Neuron (in vitro differentiated cells): Measurements from ENCODE around the gene PXT1.
"Not testable (repeated sequence)": the region's sequence is repeated elsewhere in the genome, so short reads cannot be mapped to it uniquely, and the experiment has no call there.

Source experiments
- H2AFZ ChIP-seq: one replicate; pipeline ENCODE4 v1.6.1; 2013; ENCODE audit warnings: low read depth, mild to moderate bottlenecking, inconsistent platforms, low read length, moderate library complexity
- H3K27me3 ChIP-seq: one replicate; pipeline ENCODE4 v1.6.1; 2013; ENCODE audit warnings: low read length; ENCODE audit not compliant: insufficient read depth
- H3K36me3 ChIP-seq: one replicate; pipeline ENCODE4 v1.6.1; 2013; ENCODE audit warnings: low read length; ENCODE audit not compliant: insufficient read depth
- H3K4me1 ChIP-seq: one replicate; pipeline ENCODE4 v1.6.1; 2013; ENCODE audit warnings: low read length; ENCODE audit not compliant: insufficient read depth
- H3K4me3 ChIP-seq: 2 replicates; pipeline ENCODE4 v1.5.1; 2013; ENCODE audit warnings: mild to moderate bottlenecking, low read length, moderate library complexity
- H3K9me3 ChIP-seq: one replicate; pipeline ENCODE4 v1.6.1; 2013; ENCODE audit warnings: low read length

PXT1 gene

GRCh38 chr6:36464233-36464632 is 21.6 kb upstream of the PXT1 start:
- H3K4me3 ChIP-seq, result no peak overlapping the region
- no peaks in the 10 kb centered on the region for H3K36me3 ChIP-seq
- no peaks in the 10 kb centered on the region for H3K4me1 ChIP-seq
- no peaks in the 10 kb centered on the region for H3K27me3 ChIP-seq
- no peak overlapping the region for H2AFZ ChIP-seq
- H3K9me3 ChIP-seq, result peaks cover 3% of the 10 kb centered on the region

- no peaks in the 10 kb centered on the region for H3K36me3 ChIP-seq
- H3K4me3 ChIP-seq, result no peak overlapping the region
- no peak overlapping the region for H2AFZ ChIP-seq
- no peaks in the 10 kb centered on the region for H3K4me1 ChIP-seq
- H3K9me3 ChIP-seq, result peaks cover 3% of the 10 kb centered on the region
- no peaks in the 10 kb centered on the region for H3K27me3 ChIP-seq
Observed at GRCh38 chr6:36463676-36464075, 21.0 kb upstream of the PXT1 start.

- no peaks in the 10 kb centered on the region for H3K4me1 ChIP-seq
- H3K4me3 ChIP-seq, result no peak overlapping the region
- no peaks in the 10 kb centered on the region for H3K27me3 ChIP-seq
- no peaks in the 10 kb centered on the region for H3K36me3 ChIP-seq
- H3K9me3 ChIP-seq, result peaks cover 3% of the 10 kb centered on the region
- H2AFZ ChIP-seq, result no peak overlapping the region
Observed at GRCh38 chr6:36461646-36462045, 19.0 kb upstream of the PXT1 start.

- Histone ChIP-seq H3K36me3 (no peaks in the 10 kb centered on the region), H3K4me3 (no peak overlapping the region), H2AFZ (no peak overlapping the region), H3K27me3 (no peaks in the 10 kb centered on the region), H3K9me3 (peaks cover 3% of the 10 kb centered on the region), H3K4me1 (no peaks in the 10 kb centered on the region)
Observed at GRCh38 chr6:36460916-36461315, 18.3 kb upstream of the PXT1 start.

- Histone ChIP-seq H3K4me3 (no peak overlapping the region), H3K27me3 (no peaks in the 10 kb centered on the region), H3K4me1 (no peaks in the 10 kb centered on the region), H3K36me3 (no peaks in the 10 kb centered on the region), H2AFZ (no peak overlapping the region), H3K9me3 (peaks cover 3% of the 10 kb centered on the region)
Observed at GRCh38 chr6:36459501-36459900, 16.8 kb upstream of the PXT1 start.

- Histone ChIP-seq H3K36me3 (no peaks in the 10 kb centered on the region), H3K4me1 (no peaks in the 10 kb centered on the region), H2AFZ (no peak overlapping the region), H3K9me3 (no peaks in the 10 kb centered on the region), H3K27me3 (no peaks in the 10 kb centered on the region), H3K4me3 (no peak overlapping the region)
Observed at GRCh38 chr6:36455486-36456027, 12.9 kb upstream of the PXT1 start.

- not testable (repeated sequence) for H2AFZ ChIP-seq, H3K9me3 ChIP-seq, H3K4me3 ChIP-seq, H3K36me3 ChIP-seq, H3K4me1 ChIP-seq, H3K27me3 ChIP-seq
Observed at GRCh38 chr6:36452897-36453296, 10.2 kb upstream of the PXT1 start.

- H3K9me3 ChIP-seq, H2AFZ ChIP-seq, H3K36me3 ChIP-seq, H3K4me1 ChIP-seq, H3K4me3 ChIP-seq, H3K27me3 ChIP-seq: not testable (repeated sequence)
Observed at GRCh38 chr6:36449173-36449572, 6.5 kb upstream of the PXT1 start.

- Histone ChIP-seq H3K4me1 (peaks cover 24% of the 10 kb centered on the region), H3K27me3 (no peaks in the 10 kb centered on the region), H3K36me3 (no peaks in the 10 kb centered on the region), H2AFZ (no peak overlapping the region), H3K9me3 (peaks cover 8% of the 10 kb centered on the region), H3K4me3 (no peak overlapping the region)
Observed at GRCh38 chr6:36445621-36446020, 3.0 kb upstream of the PXT1 start.

- Histone ChIP-seq H3K4me1 (peaks cover 24% of the 10 kb centered on the region), H3K27me3 (no peaks in the 10 kb centered on the region), H2AFZ (no peak overlapping the region), H3K9me3 (peaks cover 6% of the 10 kb centered on the region), H3K36me3 (no peaks in the 10 kb centered on the region), H3K4me3 (peak overlapping the region; percentile 83)
Observed at GRCh38 chr6:36444470-36444869, 1.8 kb upstream of the PXT1 start.

- Histone ChIP-seq H3K9me3 (peaks cover 2% of the 10 kb centered on the region), H3K36me3 (no peaks in the 10 kb centered on the region), H2AFZ (peak overlapping the region; percentile 78), H3K27me3 (no peaks in the 10 kb centered on the region), H3K4me3 (peak overlapping the region; percentile 83), H3K4me1 (peaks cover 24% of the 10 kb centered on the region)
Observed at GRCh38 chr6:36443471-36444428, 1.1 kb upstream of the PXT1 start.

GRCh38 chr6:36442103-36442670 is 467 bp downstream of the PXT1 start:
- Histone ChIP-seq H3K36me3 (no peaks in the 10 kb centered on the region), H2AFZ (peak overlapping the region; percentile 78), H3K4me3 (peak overlapping the region; percentile 83), H3K4me1 (peaks cover 24% of the 10 kb centered on the region), H3K9me3 (no peaks in the 10 kb centered on the region), H3K27me3 (no peaks in the 10 kb centered on the region)

GRCh38 chr6:36441307-36441894 is 1.3 kb downstream of the PXT1 start:
- no peaks in the 10 kb centered on the region for H3K36me3 ChIP-seq
- peak overlapping the region; percentile 60 for H2AFZ ChIP-seq
- no peaks in the 10 kb centered on the region for H3K9me3 ChIP-seq
- H3K4me3 ChIP-seq, result peak overlapping the region; percentile 7
- H3K27me3 ChIP-seq, result no peaks in the 10 kb centered on the region
- peaks cover 24% of the 10 kb centered on the region for H3K4me1 ChIP-seq
